ENCODE measurements around the gene OPCML.

The OPCML gene

DNA sequence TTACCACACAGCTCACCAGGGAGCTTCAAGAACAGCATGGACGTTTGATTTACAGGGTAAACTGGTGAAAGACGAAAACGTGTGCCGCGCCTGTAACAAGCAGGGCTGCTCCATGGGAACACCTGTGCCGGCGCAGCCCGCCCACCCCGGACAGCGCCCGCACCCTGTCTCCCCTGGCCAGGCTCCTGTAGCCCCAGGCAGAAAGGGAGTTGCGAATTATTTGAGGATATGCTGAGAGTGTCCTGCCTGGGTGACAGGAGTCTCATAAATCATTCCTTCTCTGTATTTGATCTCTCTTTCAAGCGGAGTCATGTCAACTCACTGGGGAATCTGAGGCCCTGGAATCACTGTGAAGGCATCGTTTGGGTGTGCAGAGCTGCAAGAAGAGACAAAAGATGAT lies 804.3 kb downstream of the OPCML start:
- no peaks in the 10 kb centered on the region for H3K4me1 ChIP-seq (ENCODE audit: insufficient read depth, low read length, severe bottlenecking)
- H3F3A ChIP-seq (ENCODE audit: insufficient read depth, low read length): no peaks in the 10 kb centered on the region
- no peak for TF ChIP-seq EZH2 (IDR thresholded peaks at IDR 0.05; ENCODE audit: borderline replicate concordance, low read length)
- TF ChIP-seq, protein P1, sequence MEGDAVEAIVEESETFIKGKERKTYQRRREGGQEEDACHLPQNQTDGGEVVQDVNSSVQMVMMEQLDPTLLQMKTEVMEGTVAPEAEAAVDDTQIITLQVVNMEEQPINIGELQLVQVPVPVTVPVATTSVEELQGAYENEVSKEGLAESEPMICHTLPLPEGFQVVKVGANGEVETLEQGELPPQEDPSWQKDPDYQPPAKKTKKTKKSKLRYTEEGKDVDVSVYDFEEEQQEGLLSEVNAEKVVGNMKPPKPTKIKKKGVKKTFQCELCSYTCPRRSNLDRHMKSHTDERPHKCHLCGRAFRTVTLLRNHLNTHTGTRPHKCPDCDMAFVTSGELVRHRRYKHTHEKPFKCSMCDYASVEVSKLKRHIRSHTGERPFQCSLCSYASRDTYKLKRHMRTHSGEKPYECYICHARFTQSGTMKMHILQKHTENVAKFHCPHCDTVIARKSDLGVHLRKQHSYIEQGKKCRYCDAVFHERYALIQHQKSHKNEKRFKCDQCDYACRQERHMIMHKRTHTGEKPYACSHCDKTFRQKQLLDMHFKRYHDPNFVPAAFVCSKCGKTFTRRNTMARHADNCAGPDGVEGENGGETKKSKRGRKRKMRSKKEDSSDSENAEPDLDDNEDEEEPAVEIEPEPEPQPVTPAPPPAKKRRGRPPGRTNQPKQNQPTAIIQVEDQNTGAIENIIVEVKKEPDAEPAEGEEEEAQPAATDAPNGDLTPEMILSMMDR (IDR thresholded peaks at IDR 0.05; ENCODE audit: low read length): no peak
- H3K4me3 ChIP-seq (ENCODE audit: low read depth, low read length, poor library complexity, severe bottlenecking): no peak overlapping the region
- no peaks in the 10 kb centered on the region for H3K36me3 ChIP-seq (ENCODE audit: insufficient read depth, low read length)
- no peak overlapping the region for H3K4me2 ChIP-seq (ENCODE audit: low read length)
- H3K9ac ChIP-seq (ENCODE audit: low read length): no peak overlapping the region
- no peaks in the 10 kb centered on the region for H3K27me3 ChIP-seq (ENCODE audit: insufficient read depth, low read length)
- no peaks in the 10 kb centered on the region for H4K20me1 ChIP-seq (ENCODE audit: insufficient read depth, low read length)
- no peak overlapping the region for H3K27ac ChIP-seq (ENCODE audit: low read depth, low read length, poor library complexity, severe bottlenecking)
- no peaks in the 10 kb centered on the region for H3K79me2 ChIP-seq (ENCODE audit: insufficient read depth, low read length)
- no peaks in the 10 kb centered on the region for H3K9me2 ChIP-seq (ENCODE audit: low read depth, low read length)
- H3K9me3 ChIP-seq (ENCODE audit: low read length): no peaks in the 10 kb centered on the region
- no peak overlapping the region for H2AFZ ChIP-seq (ENCODE audit: low read length)

DNA sequence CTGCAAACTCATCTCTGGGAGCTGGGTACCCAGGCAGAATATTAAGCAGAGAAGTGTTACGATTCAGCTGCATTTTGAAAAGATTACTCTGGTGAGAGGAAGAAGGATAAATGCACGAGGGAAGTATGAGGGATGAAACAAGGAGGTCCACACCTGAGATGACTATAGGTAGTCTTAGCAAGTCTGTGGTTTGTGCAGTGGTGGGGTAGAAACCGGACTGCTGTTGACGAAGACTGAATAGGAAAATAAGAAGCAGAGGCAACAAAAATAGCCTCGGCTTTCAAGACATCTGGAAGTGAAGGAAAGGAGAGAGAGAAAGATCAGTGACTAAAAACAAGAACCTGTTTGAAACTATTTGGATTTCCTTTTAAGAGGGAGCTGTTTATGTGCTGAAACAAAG lies 810.8 kb downstream of the OPCML start:
- no peaks in the 10 kb centered on the region for H3K27me3 ChIP-seq (ENCODE audit: insufficient read depth, low read length)
- H3F3A ChIP-seq (ENCODE audit: insufficient read depth, low read length): no peaks in the 10 kb centered on the region
- no peaks in the 10 kb centered on the region for H3K9me3 ChIP-seq (ENCODE audit: low read length)
- no peak for TF ChIP-seq EZH2 (IDR thresholded peaks at IDR 0.05; ENCODE audit: borderline replicate concordance, low read length)
- TF ChIP-seq, protein P1 (IDR thresholded peaks at IDR 0.05; ENCODE audit: low read length): no peak
- H4K20me1 ChIP-seq (ENCODE audit: insufficient read depth, low read length): no peaks in the 10 kb centered on the region
- no peaks in the 10 kb centered on the region for H3K9me2 ChIP-seq (ENCODE audit: low read depth, low read length)
- H3K79me2 ChIP-seq (ENCODE audit: insufficient read depth, low read length): no peaks in the 10 kb centered on the region
- no peak overlapping the region for H3K4me3 ChIP-seq (ENCODE audit: low read depth, low read length, poor library complexity, severe bottlenecking)
- H3K36me3 ChIP-seq (ENCODE audit: insufficient read depth, low read length): no peaks in the 10 kb centered on the region
- H3K4me2 ChIP-seq (ENCODE audit: low read length): no peak overlapping the region
- H3K27ac ChIP-seq (ENCODE audit: low read depth, low read length, poor library complexity, severe bottlenecking): no peak overlapping the region
- no peak overlapping the region for H3K9ac ChIP-seq (ENCODE audit: low read length)
- H3K4me1 ChIP-seq (ENCODE audit: insufficient read depth, low read length, severe bottlenecking): no peaks in the 10 kb centered on the region
- no peak overlapping the region for H2AFZ ChIP-seq (ENCODE audit: low read length)

DNA sequence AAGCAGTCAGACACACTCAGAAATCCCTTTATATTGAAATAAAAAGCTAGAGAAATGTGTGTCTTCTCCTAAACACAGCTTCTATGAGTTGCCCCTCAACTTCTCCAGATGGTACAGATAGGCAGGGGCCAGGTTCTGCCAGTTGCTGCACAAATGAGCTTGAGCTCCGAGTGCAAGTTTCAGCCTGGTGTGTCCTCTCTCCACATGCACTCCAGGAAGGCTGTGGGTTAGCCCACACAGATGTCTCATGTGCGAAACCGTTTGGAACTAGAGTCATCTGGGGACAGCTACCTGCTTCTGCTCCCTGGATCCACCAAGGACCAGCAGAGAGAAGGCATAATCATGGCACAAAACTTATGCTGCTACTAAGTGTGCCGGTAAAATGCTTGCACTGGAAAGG lies 812.6 kb downstream of the OPCML start:
- Histone ChIP-seq H2AFZ (ENCODE audit: low read length) (no peak overlapping the region), H3K27me3 (ENCODE audit: insufficient read depth, low read length) (no peaks in the 10 kb centered on the region), H3K4me2 (ENCODE audit: low read length) (no peak overlapping the region), H3K4me3 (ENCODE audit: low read depth, low read length, poor library complexity, severe bottlenecking) (no peak overlapping the region), H3K36me3 (ENCODE audit: insufficient read depth, low read length) (no peaks in the 10 kb centered on the region), H3K9me3 (ENCODE audit: low read length) (no peaks in the 10 kb centered on the region), H3K4me1 (ENCODE audit: insufficient read depth, low read length, severe bottlenecking) (no peaks in the 10 kb centered on the region), H3F3A (ENCODE audit: insufficient read depth, low read length) (no peaks in the 10 kb centered on the region), H4K20me1 (ENCODE audit: insufficient read depth, low read length) (no peaks in the 10 kb centered on the region), H3K79me2 (ENCODE audit: insufficient read depth, low read length) (no peaks in the 10 kb centered on the region), H3K9me2 (ENCODE audit: low read depth, low read length) (no peaks in the 10 kb centered on the region), H3K27ac (ENCODE audit: low read depth, low read length, poor library complexity, severe bottlenecking) (no peak overlapping the region), H3K9ac (ENCODE audit: low read length) (no peak overlapping the region)
- no peak for TF ChIP-seq EZH2 (IDR thresholded peaks at IDR 0.05; ENCODE audit: borderline replicate concordance, low read length)
- TF ChIP-seq, protein P1 (IDR thresholded peaks at IDR 0.05; ENCODE audit: low read length): no peak

Data from OCI-LY1 (cell line).